GM10847 (cell line): ENCODE data around the gene USP8.

ENCODE experiments used
- POLR2A ChIP-seq: IDR thresholded peaks from 2 replicates; pipeline ENCODE4 v1.6.1; 2011; ENCODE audit not compliant: insufficient read length; ENCODE audit errors: extremely low read depth

USP8 gene

GRCh38 chr15:50435772-50436171, 11.6 kb downstream of the USP8 start:
- TF ChIP-seq POLR2A: no peak

GRCh38 chr15:50438251-50438650, 14.0 kb downstream of the USP8 start:
- no peak for TF ChIP-seq POLR2A

GRCh38 chr15:50440932-50441331, 16.7 kb downstream of the USP8 start:
- no peak for TF ChIP-seq POLR2A

GRCh38 chr15:50452927-50453326, 28.7 kb downstream of the USP8 start:
- TF ChIP-seq POLR2A: no peak

GRCh38 chr15:50458348-50459112, 34.3 kb downstream of the USP8 start:
- no peak for TF ChIP-seq POLR2A

GRCh38 chr15:50463423-50464358, 39.5 kb downstream of the USP8 start:
- TF ChIP-seq POLR2A: no peak

- no peak for TF ChIP-seq POLR2A
These were observed 46.9 kb downstream of the USP8 start for GRCh38 chr15:50471072-50471471.

GRCh38 chr15:50476143-50476542, 51.9 kb downstream of the USP8 start:
- TF ChIP-seq POLR2A: no peak

- TF ChIP-seq POLR2A: no peak
These were observed 60.6 kb downstream of the USP8 start for GRCh38 chr15:50484781-50485180.

GRCh38 chr15:50485389-50485788, 61.2 kb downstream of the USP8 start:
- no peak for TF ChIP-seq POLR2A

GRCh38 chr15:50487287-50487686, 63.1 kb downstream of the USP8 start:
- TF ChIP-seq POLR2A: no peak

- TF ChIP-seq POLR2A: no peak
These were observed 69.4 kb downstream of the USP8 start for GRCh38 chr15:50493625-50494024.

- no peak for TF ChIP-seq POLR2A
These were observed 72.5 kb downstream of the USP8 start for GRCh38 chr15:50496692-50497091.

- no peak for TF ChIP-seq POLR2A
These were observed 76.1 kb downstream of the USP8 start for GRCh38 chr15:50500352-50500751.

GRCh38 chr15:50501815-50502214, 77.6 kb downstream of the USP8 start:
- TF ChIP-seq POLR2A: no peak

GRCh38 chr15:50503144-50503543, 78.9 kb downstream of the USP8 start:
- TF ChIP-seq POLR2A: no peak
